HL-60/S4 (cell line): ENCODE data around the gene IKZF2.

Source experiments
- in situ Hi-C: fragments of 300-500 bp; cut with MboI; formaldehyde crosslinking; loops from 2 replicates; pipeline ENCODE4 v1.14.3; 2022; ENCODE audit warnings: low sequenced_read_pairs

Gene IKZF2

GRCh38 chr2:212962691-212963090, 188.7 kb downstream of the IKZF2 start:
- in situ Hi-C loops, result no loop called here

GRCh38 chr2:212961255-212961654, 190.2 kb downstream of the IKZF2 start:
- in situ Hi-C loops, result no loop called here

- in situ Hi-C loops, result no loop called here
Observed at GRCh38 chr2:212960336-212960735, 191.1 kb downstream of the IKZF2 start.

- in situ Hi-C loops, result no loop called here
Observed at GRCh38 chr2:212959471-212960117, 191.8 kb downstream of the IKZF2 start.

GRCh38 chr2:212958757-212959295, 192.6 kb downstream of the IKZF2 start:
- in situ Hi-C loops, result no loop called here

GRCh38 chr2:212958133-212958532, 193.3 kb downstream of the IKZF2 start:
- in situ Hi-C loops, result no loop called here

GRCh38 chr2:212957624-212958023, 193.8 kb downstream of the IKZF2 start:
- in situ Hi-C loops, result no loop called here

GRCh38 chr2:212956665-212957607, 194.5 kb downstream of the IKZF2 start:
- in situ Hi-C loops, result no loop called here

GRCh38 chr2:212953170-212953920, 198.1 kb downstream of the IKZF2 start:
- in situ Hi-C loops, result no loop called here

GRCh38 chr2:212949786-212950185, 201.6 kb downstream of the IKZF2 start:
- in situ Hi-C loops, result no loop called here
